Skeletal muscle tissue (tissue), 4 donors: ENCODE measurements around the gene TOX3. TPM values are rescaled to one million over a fixed set of nuclear protein-coding genes. Genes with fewer than 3 reads are reported as not detected.

Experiments used
- H3K27ac ChIP-seq: one replicate; pipeline ENCODE4 v1.7.0; 2013; ENCODE audit warnings: mild to moderate bottlenecking, low read depth, low read length, inconsistent platforms
- H3K27me3 ChIP-seq, 3 donors: one replicate each; pipeline ENCODE4 v1.7.0; 2013; ENCODE audit warnings: low read length in 3 of 3; ENCODE audit not compliant: control insufficient read depth in 3 of 3, insufficient read depth in 3 of 3
- H3K36me3 ChIP-seq, 3 donors: one replicate each; pipeline ENCODE4 v1.7.0; 2013; ENCODE audit warnings: low read length in 3 of 3; ENCODE audit not compliant: control insufficient read depth in 3 of 3, insufficient read depth in 3 of 3
- H3K4me1 ChIP-seq, 3 donors: one replicate each; pipeline ENCODE4 v1.7.0; 2013; ENCODE audit warnings: low read length in 3 of 3, mild to moderate bottlenecking in 3 of 3; ENCODE audit not compliant: control insufficient read depth in 3 of 3, insufficient read depth in 3 of 3
- H3K4me3 ChIP-seq, 3 donors: one replicate each; pipeline ENCODE4 v1.7.0; 2013; ENCODE audit warnings: low read length in 3 of 3
- H3K9ac ChIP-seq, 3 donors: one replicate each; pipeline ENCODE4 v1.7.0; 2013; ENCODE audit warnings: low read length in 3 of 3, mild to moderate bottlenecking in 3 of 3, moderate library complexity in 2 of 3, low read depth in 1 of 3
- H3K9me3 ChIP-seq, 3 donors: one replicate each; pipeline ENCODE4 v1.7.0; 2013; ENCODE audit warnings: low read length in 3 of 3; ENCODE audit not compliant: control insufficient read depth in 3 of 3
- total RNA-seq: library from RNA; depleted of rRNA; stranded (reverse); fragments of >200 nt; gene quantifications from one replicate; pipeline ENCODE4 v1.2.3, GENCODE V29; 2014
- donor health status: Osteomylitis.

The TOX3 gene
- total RNA-seq, 1 donor from 2014 or later = 0.52 TPM

DNA sequence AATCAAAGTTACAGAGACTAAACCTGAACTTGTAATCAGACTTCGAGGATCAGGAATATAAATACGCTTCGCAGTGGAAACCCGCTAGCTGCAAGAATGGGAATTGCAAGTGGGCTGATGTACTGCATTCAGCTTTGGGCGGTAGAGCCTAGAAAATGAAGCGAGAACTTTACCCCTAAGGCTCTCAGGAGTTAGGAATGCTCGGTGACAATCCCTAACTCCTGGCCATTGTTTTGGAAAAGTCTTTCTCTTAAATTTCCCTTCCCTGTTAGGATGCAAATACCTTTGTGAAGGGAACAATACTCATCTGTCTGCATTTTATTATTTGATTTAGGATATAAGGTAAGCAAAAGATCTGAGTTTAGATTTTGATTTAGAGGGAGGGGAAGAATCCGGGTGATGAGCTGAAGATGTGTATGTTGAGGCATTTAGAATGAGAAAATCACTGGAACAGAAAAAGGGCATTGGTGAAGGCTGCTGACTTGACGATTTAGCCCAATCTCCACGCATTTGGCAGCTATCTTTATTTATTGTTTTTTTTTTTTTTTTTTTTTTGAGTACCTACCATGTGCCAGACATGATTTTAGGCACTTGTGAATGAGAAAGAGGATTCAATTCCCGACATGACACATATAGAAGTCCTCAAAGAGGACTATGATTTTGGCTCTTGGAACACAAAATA, 2.2 kb upstream of the TOX3 start:
- no peaks in the 10 kb centered on the region for H3K36me3 ChIP-seq
- no peak overlapping the region for H3K4me3 ChIP-seq
- no peak overlapping the region for H3K9ac ChIP-seq
- H3K27me3 ChIP-seq = peaks cover 29 to 31% (median 30%) of the 10 kb centered on the region in 3 donors
- H3K4me1 ChIP-seq = peaks cover 0 to 4% (median 0%) of the 10 kb centered on the region in 3 donors
- no peak overlapping the region for H3K27ac ChIP-seq
- H3K9me3 ChIP-seq = no peaks in the 10 kb centered on the region

- Histone ChIP-seq H3K27me3 (peaks cover 30 to 32% (median 31%) of the 10 kb centered on the region in 3 donors), H3K36me3 (no peaks in the 10 kb centered on the region), H3K9me3 (no peaks in the 10 kb centered on the region), H3K4me1 (peaks cover 0 to 4% (median 0%) of the 10 kb centered on the region in 3 donors), H3K4me3 (no peak overlapping the region), H3K27ac (no peak overlapping the region), H3K9ac (no peak overlapping the region)
Measured at GRCh38 chr16:52548261-52549010, 1.5 kb upstream of the TOX3 start.

DNA sequence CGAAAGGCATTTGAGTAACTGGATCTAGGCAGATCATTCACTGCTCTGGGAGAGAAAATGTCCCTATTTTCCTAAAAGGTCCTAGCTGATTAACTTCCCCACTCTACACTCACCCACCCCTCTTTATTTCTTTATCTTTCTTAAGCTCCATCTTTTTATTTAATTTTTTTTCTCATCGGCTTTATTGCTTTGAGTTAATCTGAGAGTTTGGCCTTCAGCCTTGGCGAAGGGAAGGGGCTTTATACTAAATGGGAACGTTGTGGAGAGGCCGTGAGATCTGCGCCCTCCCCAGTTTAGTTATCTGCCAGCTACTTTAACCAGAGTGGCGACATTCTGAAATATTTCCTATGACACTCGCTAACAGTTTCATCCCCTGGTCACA, 882 bp upstream of the TOX3 start:
- Histone ChIP-seq H3K4me1 (peaks cover 0 to 4% (median 0%) of the 10 kb centered on the region in 3 donors), H3K36me3 (no peaks in the 10 kb centered on the region), H3K9me3 (no peaks in the 10 kb centered on the region), H3K9ac (no peak overlapping the region), H3K27ac (no peak overlapping the region), H3K4me3 (no peak overlapping the region), H3K27me3 (peaks cover 30 to 32% (median 31%) of the 10 kb centered on the region in 3 donors)

- Histone ChIP-seq H3K9ac (no peak overlapping the region), H3K27me3 (peaks cover 31 to 37% (median 32%) of the 10 kb centered on the region in 3 donors), H3K4me3 (no peak overlapping the region)
Measured at GRCh38 chr16:52546291-52547003, 496 bp downstream of the TOX3 start.

DNA sequence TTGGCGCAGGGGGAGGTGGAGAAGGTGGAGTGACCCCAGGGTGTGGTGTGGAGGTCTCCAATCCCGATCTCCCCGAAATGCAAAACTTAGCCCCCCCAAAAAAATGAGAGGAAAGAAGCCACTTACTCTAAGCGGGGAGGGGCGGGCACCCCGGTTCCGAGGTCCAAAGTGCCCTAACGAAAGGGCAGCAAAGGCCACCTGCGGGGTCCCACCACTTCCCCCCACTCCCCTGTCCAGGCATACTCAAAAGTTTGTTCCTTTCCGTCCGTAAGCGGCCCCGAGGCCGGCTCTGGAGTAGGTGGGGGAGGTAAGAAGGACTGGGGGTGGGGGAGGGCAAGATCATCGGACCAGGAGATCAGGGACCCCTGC, 1.1 kb downstream of the TOX3 start:
- H3K9ac ChIP-seq = no peak overlapping the region
- H3K36me3 ChIP-seq = no peaks in the 10 kb centered on the region
- peaks cover 31 to 35% (median 32%) of the 10 kb centered on the region in 3 donors for H3K27me3 ChIP-seq
- no peaks in the 10 kb centered on the region for H3K9me3 ChIP-seq
- peaks cover 0 to 4% (median 0%) of the 10 kb centered on the region in 3 donors for H3K4me1 ChIP-seq
- peak overlapping the region in 1 of 3 donors; percentile 24 for H3K4me3 ChIP-seq
- no peak overlapping the region for H3K27ac ChIP-seq

More at GRCh38 chr16:52546291-52547003, 496 bp downstream of the TOX3 start:
- Histone ChIP-seq H3K9me3 (no peaks in the 10 kb centered on the region), H3K36me3 (no peaks in the 10 kb centered on the region), H3K4me1 (peaks cover 0 to 4% (median 0%) of the 10 kb centered on the region in 3 donors), H3K27ac (no peak overlapping the region)

DNA sequence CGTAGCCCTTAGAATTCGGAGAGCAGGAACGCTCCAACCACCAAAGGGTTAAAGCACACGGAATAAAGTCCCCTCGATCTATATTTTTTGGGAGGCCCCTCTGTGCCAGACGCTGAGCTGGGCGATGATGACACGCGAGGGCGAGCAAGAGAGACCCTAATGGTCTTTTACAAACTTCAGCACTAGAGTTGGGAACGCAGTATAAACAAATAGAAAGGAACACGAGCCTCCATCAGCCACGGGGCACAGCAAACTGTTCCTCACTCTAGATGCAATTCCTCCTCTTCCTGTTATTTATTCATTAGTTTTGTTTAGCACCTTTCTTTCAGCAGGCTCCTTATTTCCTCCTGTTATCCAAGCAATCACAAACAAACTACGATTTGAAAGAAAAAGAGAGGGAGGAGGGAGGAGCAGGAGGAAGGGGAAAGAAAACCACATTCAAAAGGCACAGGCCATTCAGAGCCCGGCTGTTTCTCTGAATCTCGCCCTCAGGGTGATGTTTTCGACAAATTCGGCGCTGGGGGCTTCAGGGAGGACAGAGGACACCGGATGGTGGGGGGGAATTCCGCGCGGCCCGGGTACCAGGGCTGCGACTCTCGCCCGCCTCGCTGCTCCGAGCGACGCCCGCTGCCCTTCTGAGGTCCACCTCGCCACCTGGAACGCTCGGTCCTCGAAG, 1.6 kb downstream of the TOX3 start:
- Histone ChIP-seq H3K4me1 (peaks cover 0 to 4% (median 0%) of the 10 kb centered on the region in 3 donors), H3K36me3 (no peaks in the 10 kb centered on the region), H3K27ac (no peak overlapping the region), H3K4me3 (peak overlapping the region; percentile 22 to 59 (median 24)), H3K9ac (no peak overlapping the region), H3K27me3 (peaks cover 31 to 35% (median 32%) of the 10 kb centered on the region in 3 donors), H3K9me3 (no peaks in the 10 kb centered on the region)

DNA sequence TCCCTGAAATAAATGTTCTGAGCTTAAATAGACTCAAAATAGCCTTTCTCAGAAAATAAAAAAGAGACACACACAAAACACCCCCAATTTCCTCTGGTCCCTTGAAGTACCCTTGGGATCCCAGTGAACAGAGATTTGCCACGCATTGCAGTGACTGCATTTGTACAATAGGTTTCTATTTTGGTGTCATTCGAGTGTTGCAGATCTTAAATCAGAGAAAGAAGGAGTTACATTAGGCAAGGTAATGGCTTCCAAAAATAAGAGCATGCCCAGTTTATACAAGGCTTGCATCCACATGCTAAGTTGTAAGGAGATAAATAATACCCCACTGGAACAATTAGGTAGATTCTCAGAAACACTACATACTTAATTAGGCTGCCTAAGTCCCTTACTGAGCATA, 2.2 kb downstream of the TOX3 start:
- Histone ChIP-seq H3K9me3 (no peaks in the 10 kb centered on the region), H3K36me3 (no peaks in the 10 kb centered on the region), H3K4me3 (no peak overlapping the region), H3K27ac (no peak overlapping the region), H3K4me1 (peaks cover 0 to 4% (median 0%) of the 10 kb centered on the region in 3 donors), H3K27me3 (peaks cover 31 to 35% (median 32%) of the 10 kb centered on the region in 3 donors), H3K9ac (no peak overlapping the region)

GRCh38 chr16:52543654-52544053, 3.3 kb downstream of the TOX3 start:
- peaks cover 25 to 35% (median 32%) of the 10 kb centered on the region in 3 donors for H3K27me3 ChIP-seq

GRCh38 chr16:52540910-52541309, 6.0 kb downstream of the TOX3 start:
- no peaks in the 10 kb centered on the region for H3K36me3 ChIP-seq
- no peak overlapping the region for H3K4me3 ChIP-seq
- peaks cover 0 to 2% (median 0%) of the 10 kb centered on the region in 3 donors for H3K4me1 ChIP-seq
- H3K9ac ChIP-seq = no peak overlapping the region
- no peaks in the 10 kb centered on the region for H3K9me3 ChIP-seq
- no peak overlapping the region for H3K27ac ChIP-seq
- peaks cover 14 to 27% (median 15%) of the 10 kb centered on the region in 3 donors for H3K27me3 ChIP-seq

More at GRCh38 chr16:52543654-52544053, 3.3 kb downstream of the TOX3 start:
- Histone ChIP-seq H3K4me1 (peaks cover 0 to 4% (median 0%) of the 10 kb centered on the region in 3 donors), H3K9me3 (no peaks in the 10 kb centered on the region), H3K27ac (no peak overlapping the region), H3K4me3 (no peak overlapping the region), H3K36me3 (no peaks in the 10 kb centered on the region), H3K9ac (no peak overlapping the region)
